Stimulated activated CD4-positive, alpha-beta T cell treated with anti-CD3 and anti-CD28 coated beads, Interleukin-4, amount 100 ng/mL, for 4 hours (primary cell): ENCODE measurements around the gene LZTS2.

ENCODE experiments used
- DNase-seq, 2 experiments: peaks; one replicate each; pipeline ENCODE4 v3.0.0-alpha.2; 2020

The LZTS2 gene

DNA sequence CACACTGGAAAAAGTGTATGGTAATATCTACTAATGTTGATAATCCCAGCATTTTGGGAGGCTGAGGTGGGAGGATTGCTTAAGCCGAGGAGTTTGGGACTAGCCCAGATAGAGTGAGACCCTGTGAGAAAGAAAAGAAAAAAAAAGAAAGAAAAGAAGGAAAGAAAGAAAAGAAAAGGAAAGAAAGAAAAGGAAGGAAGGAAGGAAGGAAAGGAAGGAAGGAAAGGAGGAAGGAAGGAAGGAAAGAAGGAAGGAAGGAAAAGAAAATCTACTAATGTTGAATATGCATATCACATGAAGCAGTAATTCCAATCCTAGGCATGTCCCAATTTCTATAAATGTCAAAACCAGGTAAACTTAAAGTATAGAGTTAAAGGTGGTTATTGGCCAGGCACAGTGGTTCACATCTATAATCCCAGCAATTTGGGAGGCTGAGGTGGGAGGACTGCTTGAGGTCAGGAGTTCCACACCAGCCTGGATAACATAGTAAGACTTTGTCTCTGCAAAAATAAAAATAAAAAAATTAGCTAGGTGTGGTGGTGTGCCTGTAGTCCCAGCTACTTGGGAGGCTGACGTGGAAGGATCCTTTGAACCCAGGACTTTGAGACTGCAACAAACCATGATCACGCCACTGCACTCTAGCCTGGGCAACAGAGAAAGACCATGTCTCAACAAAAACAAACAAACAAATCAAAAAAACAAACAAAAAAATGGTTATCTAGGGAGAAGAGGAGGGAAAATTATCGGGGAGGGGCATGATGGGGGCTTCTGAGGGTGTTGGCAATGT is 57.0 kb downstream of the LZTS2 start:
- no peak for DNase-seq
